Skeletal muscle tissue (tissue), 4 donors: ENCODE data around the gene CACNB2. TPM values are rescaled to one million over a fixed set of nuclear protein-coding genes. Genes with fewer than 3 reads are reported as not detected.

Source experiments
- H3K27ac ChIP-seq: one replicate; pipeline ENCODE4 v1.7.0; 2013; ENCODE audit warnings: mild to moderate bottlenecking, low read depth, low read length, inconsistent platforms
- H3K27me3 ChIP-seq, 3 donors: one replicate each; pipeline ENCODE4 v1.7.0; 2013; ENCODE audit warnings: low read length in 3 of 3; ENCODE audit not compliant: control insufficient read depth in 3 of 3, insufficient read depth in 3 of 3
- H3K36me3 ChIP-seq, 3 donors: one replicate each; pipeline ENCODE4 v1.7.0; 2013; ENCODE audit warnings: low read length in 3 of 3; ENCODE audit not compliant: control insufficient read depth in 3 of 3, insufficient read depth in 3 of 3
- H3K4me1 ChIP-seq, 3 donors: one replicate each; pipeline ENCODE4 v1.7.0; 2013; ENCODE audit warnings: low read length in 3 of 3, mild to moderate bottlenecking in 3 of 3; ENCODE audit not compliant: control insufficient read depth in 3 of 3, insufficient read depth in 3 of 3
- H3K4me3 ChIP-seq, 3 donors: one replicate each; pipeline ENCODE4 v1.7.0; 2013; ENCODE audit warnings: low read length in 3 of 3
- H3K9ac ChIP-seq, 3 donors: one replicate each; pipeline ENCODE4 v1.7.0; 2013; ENCODE audit warnings: low read length in 3 of 3, mild to moderate bottlenecking in 3 of 3, moderate library complexity in 2 of 3, low read depth in 1 of 3
- H3K9me3 ChIP-seq, 3 donors: one replicate each; pipeline ENCODE4 v1.7.0; 2013; ENCODE audit warnings: low read length in 3 of 3; ENCODE audit not compliant: control insufficient read depth in 3 of 3
- total RNA-seq: library from RNA; depleted of rRNA; stranded (reverse); fragments of >200 nt; gene quantifications from one replicate; pipeline ENCODE4 v1.2.3, GENCODE V29; 2014
- donor health status: Osteomylitis.

Gene CACNB2
- total RNA-seq, 1 donor from 2014 or later, result 4.2 TPM

DNA sequence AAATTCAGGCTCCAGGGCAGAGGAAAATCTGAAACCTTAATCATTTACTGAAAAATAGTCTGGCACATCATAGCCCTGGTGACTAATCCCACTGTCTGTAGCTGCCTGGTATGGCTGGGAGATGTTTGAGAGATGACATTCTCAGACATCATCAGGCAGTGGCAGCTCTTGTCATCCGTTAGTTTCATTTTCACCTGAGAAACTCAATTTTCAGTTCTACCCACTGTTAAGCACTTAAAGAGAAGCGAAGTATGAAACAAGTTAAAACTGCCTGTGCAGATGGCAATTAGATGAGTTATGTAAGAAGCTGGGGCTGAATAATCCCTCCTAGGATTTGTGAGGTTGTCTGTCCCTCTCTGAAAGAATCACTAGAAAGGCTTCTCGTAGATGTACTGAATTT, 361.0 kb downstream of the CACNB2 start:
- Histone ChIP-seq H3K27me3 (no peaks in the 10 kb centered on the region), H3K4me3 (no peak overlapping the region), H3K9me3 (no peaks in the 10 kb centered on the region), H3K27ac (no peak overlapping the region), H3K9ac (no peak overlapping the region), H3K36me3 (no peaks in the 10 kb centered on the region), H3K4me1 (no peaks in the 10 kb centered on the region)

DNA sequence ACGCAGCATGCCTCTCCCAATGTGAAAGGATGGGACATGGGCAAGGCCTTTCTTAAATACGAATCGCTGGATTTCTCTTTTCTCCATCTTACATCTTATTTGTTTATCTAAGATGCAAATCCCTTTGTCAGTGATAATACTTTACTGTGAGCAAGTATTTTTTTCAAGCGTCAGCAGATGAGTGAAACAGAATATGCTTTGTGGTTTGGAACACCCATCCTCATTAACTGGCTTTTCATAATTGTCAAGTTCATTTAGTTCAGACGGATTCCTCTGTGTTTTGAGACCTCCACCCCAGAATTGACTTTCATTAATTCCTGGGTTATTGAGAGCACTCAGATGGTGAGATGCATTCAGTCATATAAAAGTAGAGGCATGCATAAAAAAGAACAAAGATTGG, 361.4 kb downstream of the CACNB2 start:
- H3K27ac ChIP-seq, result no peak overlapping the region
- H3K27me3 ChIP-seq, result no peaks in the 10 kb centered on the region
- no peak overlapping the region for H3K9ac ChIP-seq
- no peaks in the 10 kb centered on the region for H3K4me1 ChIP-seq
- no peaks in the 10 kb centered on the region for H3K36me3 ChIP-seq
- no peak overlapping the region for H3K4me3 ChIP-seq
- no peaks in the 10 kb centered on the region for H3K9me3 ChIP-seq

DNA sequence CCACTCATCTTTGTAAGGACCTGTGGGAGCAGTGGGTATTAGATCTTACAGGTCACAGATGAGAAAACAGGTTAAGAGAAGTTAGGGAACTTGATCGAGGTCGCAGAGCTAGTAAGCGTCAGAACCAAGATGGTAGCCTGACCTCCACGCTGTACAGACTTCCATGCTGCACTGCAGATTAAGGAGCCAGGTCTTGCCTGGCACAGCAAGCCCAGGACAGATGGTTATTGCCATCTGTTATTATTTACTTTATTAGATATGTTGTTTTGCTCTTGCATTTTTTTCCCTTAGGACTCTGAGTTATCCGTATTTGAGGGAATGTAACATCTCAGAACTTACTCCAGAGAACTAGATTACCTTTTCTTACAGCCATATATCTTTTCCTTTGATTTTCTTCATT, 363.9 kb downstream of the CACNB2 start:
- Histone ChIP-seq H3K27me3 (no peaks in the 10 kb centered on the region), H3K9ac (no peak overlapping the region), H3K4me1 (no peaks in the 10 kb centered on the region), H3K9me3 (no peaks in the 10 kb centered on the region), H3K36me3 (no peaks in the 10 kb centered on the region), H3K27ac (no peak overlapping the region), H3K4me3 (no peak overlapping the region)

DNA sequence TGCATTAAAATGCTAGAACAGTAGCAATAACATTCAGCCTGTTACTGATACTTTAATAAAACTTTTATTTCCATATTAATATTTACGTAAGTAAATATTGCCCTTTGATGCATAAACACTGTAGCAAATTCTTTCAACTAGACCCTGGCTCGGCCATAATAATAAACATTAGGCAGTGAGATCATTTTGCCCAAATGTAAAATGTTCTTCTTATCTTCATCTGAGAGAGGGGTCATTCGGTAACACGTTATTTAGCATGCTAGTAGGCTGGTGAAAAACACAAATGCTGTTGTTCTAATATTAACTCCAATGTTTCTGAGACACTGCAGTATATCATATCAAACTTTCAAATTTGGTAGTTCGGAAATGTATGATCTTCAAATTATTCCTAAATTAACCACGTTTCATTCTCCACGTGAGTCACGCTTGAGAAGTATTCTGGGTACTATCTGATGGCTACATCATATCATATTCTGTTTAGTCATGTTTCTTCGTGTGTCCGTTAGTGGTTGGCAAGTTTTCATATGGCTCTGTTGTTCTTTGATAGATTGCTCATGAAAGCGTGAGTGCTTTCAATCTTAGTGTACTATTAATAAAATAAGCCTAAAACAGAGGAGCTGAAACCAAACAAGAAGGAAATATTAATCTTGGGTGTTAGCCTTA, 365.4 kb downstream of the CACNB2 start:
- H3K4me3 ChIP-seq, result no peak overlapping the region
- no peaks in the 10 kb centered on the region for H3K27me3 ChIP-seq
- no peak overlapping the region for H3K9ac ChIP-seq
- no peak overlapping the region for H3K27ac ChIP-seq
- H3K4me1 ChIP-seq, result no peaks in the 10 kb centered on the region
- no peaks in the 10 kb centered on the region for H3K36me3 ChIP-seq
- H3K9me3 ChIP-seq, result no peaks in the 10 kb centered on the region

DNA sequence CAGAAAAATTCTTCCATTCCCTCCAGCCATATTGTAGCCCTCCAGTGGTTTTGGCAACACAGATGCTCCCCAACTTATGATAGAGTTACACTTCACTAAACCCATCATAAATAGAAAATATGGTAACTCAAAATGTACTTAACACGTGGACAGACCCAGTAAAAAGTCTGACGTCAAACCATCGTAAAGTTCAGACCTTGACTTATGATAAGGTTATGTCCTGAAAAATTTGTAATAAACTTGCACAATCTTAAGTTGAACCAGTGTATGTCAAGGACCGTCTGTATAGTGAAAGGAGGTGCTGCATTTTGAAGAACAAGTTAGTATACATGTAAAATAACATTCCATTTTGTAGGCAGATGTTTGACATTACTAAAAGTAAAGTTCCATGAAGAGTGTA, 368.4 kb downstream of the CACNB2 start:
- Histone ChIP-seq H3K9ac (no peak overlapping the region), H3K4me1 (no peaks in the 10 kb centered on the region), H3K27me3 (no peaks in the 10 kb centered on the region), H3K27ac (no peak overlapping the region), H3K4me3 (no peak overlapping the region), H3K9me3 (no peaks in the 10 kb centered on the region), H3K36me3 (no peaks in the 10 kb centered on the region)

DNA sequence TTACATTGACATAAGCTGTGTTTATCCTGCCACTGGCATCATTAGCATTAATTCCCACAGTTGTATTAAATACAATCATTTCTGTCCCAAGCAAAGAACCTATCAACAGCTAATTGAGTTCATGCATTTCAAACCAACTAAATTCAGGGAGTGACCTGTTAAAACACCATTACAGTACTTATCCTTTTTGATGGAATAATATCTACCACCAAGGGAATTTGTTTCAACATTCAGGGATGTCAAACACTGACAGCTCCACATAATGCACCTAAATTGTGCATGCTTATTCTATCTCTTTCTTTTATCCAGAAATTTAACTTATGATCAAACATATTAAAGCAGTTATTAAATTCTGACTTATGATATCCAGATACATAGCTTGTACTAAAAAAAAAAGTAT, 374.3 kb downstream of the CACNB2 start:
- H3K4me3 ChIP-seq, result no peak overlapping the region
- H3K4me1 ChIP-seq, result no peaks in the 10 kb centered on the region
- no peaks in the 10 kb centered on the region for H3K36me3 ChIP-seq
- no peak overlapping the region for H3K27ac ChIP-seq
- H3K27me3 ChIP-seq, result no peaks in the 10 kb centered on the region
- no peak overlapping the region for H3K9ac ChIP-seq
- H3K9me3 ChIP-seq, result no peaks in the 10 kb centered on the region

DNA sequence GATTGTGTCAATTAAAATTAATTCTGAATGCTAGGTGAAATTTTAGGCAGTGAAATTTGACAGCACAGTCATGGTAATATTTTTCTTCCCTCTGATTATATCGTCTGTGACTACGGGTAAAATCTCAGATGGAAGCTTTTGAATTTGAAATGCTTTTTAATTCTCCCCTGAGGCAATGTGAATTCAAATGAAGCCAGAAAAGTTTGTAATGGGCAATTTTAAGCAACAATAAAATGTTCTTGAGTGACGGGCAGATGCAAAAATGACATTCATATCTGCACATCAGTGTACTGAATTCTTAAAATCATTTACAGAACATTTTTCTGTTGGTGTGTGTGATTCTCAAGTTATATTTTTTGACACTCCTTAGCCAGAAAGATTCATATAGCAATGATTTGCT, 376.6 kb downstream of the CACNB2 start:
- no peaks in the 10 kb centered on the region for H3K9me3 ChIP-seq
- no peak overlapping the region for H3K9ac ChIP-seq
- no peaks in the 10 kb centered on the region for H3K27me3 ChIP-seq
- H3K36me3 ChIP-seq, result no peaks in the 10 kb centered on the region
- no peaks in the 10 kb centered on the region for H3K4me1 ChIP-seq
- no peak overlapping the region for H3K4me3 ChIP-seq
- H3K27ac ChIP-seq, result no peak overlapping the region

DNA sequence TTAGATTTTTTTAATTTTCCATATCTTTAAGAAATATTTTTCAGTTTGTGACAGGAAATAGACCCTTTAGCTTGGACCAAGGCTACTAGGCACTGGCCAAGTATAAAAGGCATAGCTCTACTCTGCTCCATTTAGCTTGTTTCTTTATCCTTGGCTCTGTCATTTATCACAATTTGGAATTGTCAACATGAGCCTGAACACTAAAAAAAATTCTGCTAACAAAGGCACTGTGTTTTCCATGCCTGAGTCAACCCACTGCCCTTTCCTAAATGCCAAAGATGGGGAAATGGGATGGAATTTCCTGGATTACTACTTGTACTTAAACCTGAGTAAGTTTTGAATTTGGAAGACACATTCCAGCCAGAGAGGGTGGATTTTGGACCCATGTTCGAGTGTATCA, 382.8 kb downstream of the CACNB2 start:
- Histone ChIP-seq H3K36me3 (no peaks in the 10 kb centered on the region), H3K9ac (no peak overlapping the region), H3K27ac (no peak overlapping the region)

DNA sequence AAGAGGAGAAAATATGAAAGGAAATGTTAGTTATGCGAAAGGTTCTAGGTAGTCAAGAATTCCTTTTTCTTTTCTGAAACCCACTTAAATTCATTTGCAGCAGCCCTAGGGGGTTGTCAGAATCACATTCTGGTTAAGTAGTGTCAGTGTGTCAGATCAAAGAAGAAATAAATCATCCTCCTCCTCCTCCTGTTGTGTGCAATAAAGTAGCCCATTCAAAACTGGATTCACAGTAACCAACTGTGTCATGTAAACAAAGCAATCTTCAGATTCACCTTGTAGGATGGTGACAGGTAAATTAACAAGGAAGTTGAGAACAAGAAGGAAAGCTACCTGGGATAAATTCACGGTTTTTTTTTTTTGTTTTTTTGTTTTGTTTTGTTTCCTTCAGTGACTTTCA, 383.6 kb downstream of the CACNB2 start:
- Histone ChIP-seq H3K4me1 (no peaks in the 10 kb centered on the region), H3K9me3 (no peaks in the 10 kb centered on the region), H3K27ac (no peak overlapping the region), H3K36me3 (no peaks in the 10 kb centered on the region), H3K27me3 (no peaks in the 10 kb centered on the region), H3K9ac (no peak overlapping the region), H3K4me3 (no peak overlapping the region)

More for the DNA sequence above, 382.8 kb downstream of the CACNB2 start:
- Histone ChIP-seq H3K27me3 (no peaks in the 10 kb centered on the region), H3K4me1 (no peaks in the 10 kb centered on the region), H3K4me3 (no peak overlapping the region), H3K9me3 (no peaks in the 10 kb centered on the region)

DNA sequence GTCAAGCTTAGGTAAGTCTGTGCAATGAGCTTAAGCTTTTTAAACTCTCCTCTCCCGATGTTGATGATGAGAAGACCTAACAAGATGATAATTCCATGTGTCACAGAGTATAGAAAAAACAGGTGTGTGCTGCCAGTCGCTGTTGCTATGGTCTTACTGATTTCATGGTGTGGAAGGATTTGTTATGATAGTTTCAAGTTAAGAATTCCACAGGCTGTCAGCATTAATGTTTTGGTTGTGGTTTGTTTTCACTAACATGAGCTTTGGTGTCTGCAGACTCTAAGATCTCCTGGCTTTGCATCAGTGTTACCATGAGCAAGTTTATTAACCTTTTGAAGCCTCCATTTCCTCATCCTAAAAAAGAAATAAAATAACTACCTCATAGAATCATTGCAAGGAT, 387.5 kb downstream of the CACNB2 start:
- no peak overlapping the region for H3K4me3 ChIP-seq
- H3K27ac ChIP-seq, result no peak overlapping the region
- H3K27me3 ChIP-seq, result no peaks in the 10 kb centered on the region
- H3K4me1 ChIP-seq, result no peaks in the 10 kb centered on the region
- no peak overlapping the region for H3K9ac ChIP-seq
- no peaks in the 10 kb centered on the region for H3K9me3 ChIP-seq
- no peaks in the 10 kb centered on the region for H3K36me3 ChIP-seq

DNA sequence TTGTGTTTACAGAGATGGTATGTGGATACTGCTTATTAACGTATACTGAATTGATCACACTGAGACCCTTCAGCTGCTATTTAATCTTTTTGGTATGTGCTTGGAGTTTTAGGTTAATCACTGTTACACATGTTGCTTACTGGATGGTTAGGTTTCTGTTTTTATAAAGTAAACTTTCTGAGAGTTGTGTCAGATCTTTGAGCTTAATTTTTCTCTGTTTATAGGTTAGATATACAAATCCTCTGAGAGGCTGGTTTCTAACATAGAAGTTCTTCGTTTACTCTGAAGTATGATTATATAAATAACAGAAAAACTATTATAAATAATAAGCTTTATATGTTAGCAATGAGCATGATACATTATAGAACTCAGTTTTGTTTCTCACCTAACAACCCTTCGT, 388.1 kb downstream of the CACNB2 start:
- Histone ChIP-seq H3K9me3 (no peaks in the 10 kb centered on the region), H3K9ac (no peak overlapping the region), H3K27ac (no peak overlapping the region), H3K4me3 (no peak overlapping the region), H3K36me3 (no peaks in the 10 kb centered on the region), H3K4me1 (no peaks in the 10 kb centered on the region), H3K27me3 (no peaks in the 10 kb centered on the region)
